Progenitor cell of endocrine pancreas (in vitro differentiated cells): ENCODE results near the gene DOK1. TPM values are rescaled to one million over a fixed set of nuclear protein-coding genes. Genes with fewer than 3 reads are reported as not detected.

Experiments used
- DNase-seq: peaks from one replicate; pipeline ENCODE4 v3.0.0; 2021; ENCODE audit warnings: low spot score; ENCODE audit not compliant: unreplicated experiment
- H3K27ac Mint-ChIP-seq: 2 replicates; pipeline ENCODE4 v1.8.0; 2021; ENCODE audit warnings: mild to moderate bottlenecking, moderate library complexity, mixed read lengths
- H3K27me3 Mint-ChIP-seq: 2 replicates; pipeline ENCODE4 v1.8.0; 2021; ENCODE audit warnings: mixed read lengths
- H3K36me3 Mint-ChIP-seq: 2 replicates; pipeline ENCODE4 v1.8.0; 2022; ENCODE audit warnings: mixed read lengths; ENCODE audit not compliant: insufficient read depth
- H3K4me1 Mint-ChIP-seq: 2 replicates; pipeline ENCODE4 v1.8.0; 2021; ENCODE audit warnings: low read depth, mixed read lengths
- H3K4me3 Mint-ChIP-seq: 2 replicates; pipeline ENCODE4 v1.8.0; 2021; ENCODE audit warnings: low read depth, mild to moderate bottlenecking, moderate library complexity, mixed read lengths
- H3K9me3 Mint-ChIP-seq: 2 replicates; pipeline ENCODE4 v1.8.0; 2021; ENCODE audit warnings: low read depth, mixed read lengths
- CTCF ChIP-seq: fragments of 200-600 bp; sonication (generic); IDR thresholded peaks from one replicate; pipeline ENCODE4 v1.5.0; 2021; ENCODE audit warnings: antibody characterized with exemption, mild to moderate bottlenecking; ENCODE audit not compliant: unreplicated experiment
- total RNA-seq: library from RNA; stranded (reverse); gene quantifications from 2 replicates; pipeline ENCODE4 v1.2.1, GENCODE V29; 2021

Gene DOK1
- total RNA-seq, 1 donor from 2014 or later = 18.5 TPM

GRCh38 chr2:74562126-74562775 is 7.7 kb downstream of the DOK1 start:
- Mint-ChIP-seq H3K9me3 (no peaks in the 10 kb centered on the region), H3K4me3 (no peak overlapping the region), H3K27me3 (peaks cover 47% of the 10 kb centered on the region), H3K4me1 (peaks cover 6% of the 10 kb centered on the region), H3K27ac (no peak overlapping the region), H3K36me3 (no peaks in the 10 kb centered on the region)
- TF ChIP-seq CTCF = no peak
- DNase-seq = no peak

- Mint-ChIP-seq H3K27me3 (peaks cover 51% of the 10 kb centered on the region), H3K4me3 (no peak overlapping the region), H3K27ac (no peak overlapping the region), H3K36me3 (no peaks in the 10 kb centered on the region), H3K9me3 (no peaks in the 10 kb centered on the region), H3K4me1 (no peaks in the 10 kb centered on the region)
- no peak for DNase-seq
- TF ChIP-seq CTCF = no peak
Measured at GRCh38 chr2:74564222-74564621, 9.7 kb downstream of the DOK1 start.

GRCh38 chr2:74566076-74566753 is 11.7 kb downstream of the DOK1 start:
- no peaks in the 10 kb centered on the region for H3K36me3 Mint-ChIP-seq
- peaks cover 38% of the 10 kb centered on the region for H3K27me3 Mint-ChIP-seq
- no peaks in the 10 kb centered on the region for H3K9me3 Mint-ChIP-seq
- H3K4me1 Mint-ChIP-seq = no peaks in the 10 kb centered on the region
- TF ChIP-seq CTCF = no peak
- DNase-seq = no peak
- H3K4me3 Mint-ChIP-seq = no peak overlapping the region
- H3K27ac Mint-ChIP-seq = no peak overlapping the region

GRCh38 chr2:74566754-74567085 is 12.2 kb downstream of the DOK1 start:
- Mint-ChIP-seq H3K36me3 (no peaks in the 10 kb centered on the region), H3K4me1 (no peaks in the 10 kb centered on the region), H3K9me3 (no peaks in the 10 kb centered on the region), H3K4me3 (no peak overlapping the region), H3K27me3 (peaks cover 33% of the 10 kb centered on the region), H3K27ac (no peak overlapping the region)
- DNase-seq = no peak
- no peak for TF ChIP-seq CTCF

- no peaks in the 10 kb centered on the region for H3K9me3 Mint-ChIP-seq
- no peak for TF ChIP-seq CTCF
Measured at GRCh38 chr2:74567881-74568280, 13.4 kb downstream of the DOK1 start.

More at GRCh38 chr2:74567881-74568280, 13.4 kb downstream of the DOK1 start:
- DNase-seq = no peak
- no peaks in the 10 kb centered on the region for H3K36me3 Mint-ChIP-seq
- no peak overlapping the region for H3K4me3 Mint-ChIP-seq
- H3K4me1 Mint-ChIP-seq = no peaks in the 10 kb centered on the region
- H3K27ac Mint-ChIP-seq = no peak overlapping the region
- H3K27me3 Mint-ChIP-seq = peaks cover 21% of the 10 kb centered on the region
